ENCODE results near the gene ATP11A. TPM values are rescaled to one million over a fixed set of nuclear protein-coding genes. Genes with fewer than 3 reads are reported as not detected.
"Not testable (repeated sequence)": the region's sequence is repeated elsewhere in the genome, so short reads cannot be mapped to it uniquely, and the experiment has no call there.

Gene ATP11A
- total and polyA plus RNA-seq, 10 of the 15 experiments (the other 5 are each of a cell fraction or from before 2014, with no cell fraction given): 1.4 to 69.6 (median 14.4) TPM

DNA sequence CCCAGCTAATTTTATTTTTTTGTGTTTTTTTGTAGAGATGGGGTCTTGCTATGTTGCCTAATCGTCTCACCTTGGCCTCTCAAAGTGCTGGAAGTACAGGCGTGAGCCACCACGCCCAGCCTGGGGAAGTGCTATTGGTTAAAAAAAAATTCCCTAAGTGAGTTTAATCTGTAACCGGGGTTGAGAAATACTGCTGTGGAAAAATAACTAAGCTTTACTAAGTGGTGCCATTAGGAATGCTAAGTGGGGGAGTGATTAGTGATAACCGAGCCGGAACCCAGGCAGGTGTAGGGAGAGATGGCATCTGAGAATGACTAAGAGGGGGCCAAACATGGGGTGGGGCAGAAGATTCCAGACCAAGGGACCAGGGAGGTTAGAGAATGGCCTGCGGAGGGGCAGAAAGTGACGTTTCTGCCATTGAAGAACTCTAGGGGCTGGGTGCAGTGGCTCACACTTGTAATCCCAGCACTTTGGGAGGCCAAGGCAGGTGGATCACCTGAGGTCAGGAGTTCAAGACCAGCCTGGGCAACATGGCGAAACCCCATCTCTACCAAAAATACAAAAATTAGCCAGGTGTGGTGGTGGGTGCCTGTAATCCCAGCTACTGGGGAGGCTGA is 4.5 kb upstream of the ATP11A start:
- H3K9me3 ChIP-seq (replicated peaks; ENCODE audit: control insufficient read depth, insufficient read depth, low read length); ATAC-seq; FAIRE-seq; POLR2A ChIA-PET; H3K4me3 ChIP-seq; H3K9ac ChIP-seq (ENCODE audit: control insufficient read depth, insufficient read depth, low read length); H3K4me2 ChIP-seq (ENCODE audit: control insufficient read depth, insufficient read depth); H3K27ac ChIP-seq (ENCODE audit: control insufficient read depth, insufficient read depth); in situ Hi-C loops (cut with MboI); DNase-seq (ENCODE audit: low read depth, low spot score); H3K27me3 ChIP-seq (replicated peaks in 1 of 2; ENCODE audit: control insufficient read depth in 2 of 2, insufficient read depth in 2 of 2, low read length in 1 of 2); intact Hi-C loops (cut with micrococcal nuclease; ENCODE audit: unreplicated experiment); H2AFZ ChIP-seq (ENCODE audit: control insufficient read depth, low read depth, low read length); H4K20me1 ChIP-seq (ENCODE audit: control insufficient read depth, insufficient read depth); H3K36me3 ChIP-seq (ENCODE audit: control insufficient read depth in 2 of 2, insufficient read depth in 2 of 2, low read length in 1 of 2); BruUV-seq (replicated peaks); H3K79me2 ChIP-seq (ENCODE audit: control insufficient read depth, insufficient read depth, low read length): not testable (repeated sequence)
- RAD21 ChIA-PET (ENCODE audit: unreplicated experiment): interaction anchor here (0.7 to 0.9 kb wide), 2 partner anchors 48 to 188 kb away, joined by 3 to 5 read pairs; no protein-coding TSS in a partner anchor
- SMC1A ChIA-PET (ENCODE audit: uncharacterized antibody, unreplicated experiment): interaction anchor here (1.0 kb wide), 1 partner anchor 189 kb away, joined by 3 read pairs; no protein-coding TSS in a partner anchor
- CTCF ChIA-PET: interaction anchor here (0.8 kb wide), 1 partner anchor 9 kb away, joined by 3 read pairs; no protein-coding TSS in a partner anchor
- 85% methylated on average over 9 of the region's 9 CpGs for WGBS (ENCODE audit: insufficient coverage, insufficient replicate concordance, low lambda C conversion rate, missing lambda C conversion rate)
- H3K4me1 ChIP-seq (ENCODE audit: control insufficient read depth, insufficient read depth, low read length): peaks cover 14% of the 10 kb centered on the region

DNA sequence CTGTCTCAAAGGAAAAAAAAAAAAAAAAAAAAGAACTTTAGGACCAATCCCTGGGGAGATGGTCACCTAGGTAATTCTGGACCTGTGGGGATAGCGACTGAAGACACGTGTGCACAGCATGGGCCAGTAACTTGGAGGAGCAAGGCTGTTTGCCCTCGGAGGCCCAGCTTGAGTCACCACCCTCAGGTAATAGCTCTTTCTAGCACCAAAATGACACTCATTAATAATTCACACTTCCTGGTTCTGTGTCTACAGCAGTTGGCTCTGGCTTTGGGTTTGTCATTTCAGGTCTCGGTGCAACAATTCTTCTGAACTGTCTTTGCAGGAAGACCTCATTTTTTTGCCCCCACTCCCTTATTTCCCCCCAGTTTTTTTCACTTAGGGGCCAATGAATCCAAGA is 3.9 kb upstream of the ATP11A start:
- BruUV-seq (replicated peaks): no TSS peak
- peaks cover 4% of the 10 kb centered on the region for H3K79me2 ChIP-seq (ENCODE audit: control insufficient read depth, insufficient read depth, low read length)
- ChIA-PET CTCF (no interaction called here), SMC1A (ENCODE audit: uncharacterized antibody, unreplicated experiment) (interaction anchor here (1.0 kb wide), 1 partner anchor 188 kb away, joined by 3 read pairs; no protein-coding TSS in a partner anchor), RAD21 (ENCODE audit: unreplicated experiment) (interaction anchor here (0.7 kb wide), 1 partner anchor 48 kb away, joined by 5 read pairs; no protein-coding TSS in a partner anchor), POLR2A (no interaction called here)
- no peaks in the 10 kb centered on the region for H3K9me3 ChIP-seq (replicated peaks; ENCODE audit: control insufficient read depth, insufficient read depth, low read length)
- TF ChIP-seq CHD1 (IDR thresholded peaks at IDR 0.05; ENCODE audit: low read depth, low read length): no peak
- TF ChIP-seq, protein P1, sequence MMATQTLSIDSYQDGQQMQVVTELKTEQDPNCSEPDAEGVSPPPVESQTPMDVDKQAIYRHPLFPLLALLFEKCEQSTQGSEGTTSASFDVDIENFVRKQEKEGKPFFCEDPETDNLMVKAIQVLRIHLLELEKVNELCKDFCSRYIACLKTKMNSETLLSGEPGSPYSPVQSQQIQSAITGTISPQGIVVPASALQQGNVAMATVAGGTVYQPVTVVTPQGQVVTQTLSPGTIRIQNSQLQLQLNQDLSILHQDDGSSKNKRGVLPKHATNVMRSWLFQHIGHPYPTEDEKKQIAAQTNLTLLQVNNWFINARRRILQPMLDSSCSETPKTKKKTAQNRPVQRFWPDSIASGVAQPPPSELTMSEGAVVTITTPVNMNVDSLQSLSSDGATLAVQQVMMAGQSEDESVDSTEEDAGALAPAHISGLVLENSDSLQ (IDR thresholded peaks at IDR 0.05): no peak
- TF ChIP-seq YY1 (IDR thresholded peaks at IDR 0.05; ENCODE audit: low read depth, low read length): no peak
- no peak for TF ChIP-seq ZNF384 (IDR thresholded peaks at IDR 0.05; ENCODE audit: borderline replicate concordance, low read depth, low read length)
- TF ChIP-seq, protein P2, sequence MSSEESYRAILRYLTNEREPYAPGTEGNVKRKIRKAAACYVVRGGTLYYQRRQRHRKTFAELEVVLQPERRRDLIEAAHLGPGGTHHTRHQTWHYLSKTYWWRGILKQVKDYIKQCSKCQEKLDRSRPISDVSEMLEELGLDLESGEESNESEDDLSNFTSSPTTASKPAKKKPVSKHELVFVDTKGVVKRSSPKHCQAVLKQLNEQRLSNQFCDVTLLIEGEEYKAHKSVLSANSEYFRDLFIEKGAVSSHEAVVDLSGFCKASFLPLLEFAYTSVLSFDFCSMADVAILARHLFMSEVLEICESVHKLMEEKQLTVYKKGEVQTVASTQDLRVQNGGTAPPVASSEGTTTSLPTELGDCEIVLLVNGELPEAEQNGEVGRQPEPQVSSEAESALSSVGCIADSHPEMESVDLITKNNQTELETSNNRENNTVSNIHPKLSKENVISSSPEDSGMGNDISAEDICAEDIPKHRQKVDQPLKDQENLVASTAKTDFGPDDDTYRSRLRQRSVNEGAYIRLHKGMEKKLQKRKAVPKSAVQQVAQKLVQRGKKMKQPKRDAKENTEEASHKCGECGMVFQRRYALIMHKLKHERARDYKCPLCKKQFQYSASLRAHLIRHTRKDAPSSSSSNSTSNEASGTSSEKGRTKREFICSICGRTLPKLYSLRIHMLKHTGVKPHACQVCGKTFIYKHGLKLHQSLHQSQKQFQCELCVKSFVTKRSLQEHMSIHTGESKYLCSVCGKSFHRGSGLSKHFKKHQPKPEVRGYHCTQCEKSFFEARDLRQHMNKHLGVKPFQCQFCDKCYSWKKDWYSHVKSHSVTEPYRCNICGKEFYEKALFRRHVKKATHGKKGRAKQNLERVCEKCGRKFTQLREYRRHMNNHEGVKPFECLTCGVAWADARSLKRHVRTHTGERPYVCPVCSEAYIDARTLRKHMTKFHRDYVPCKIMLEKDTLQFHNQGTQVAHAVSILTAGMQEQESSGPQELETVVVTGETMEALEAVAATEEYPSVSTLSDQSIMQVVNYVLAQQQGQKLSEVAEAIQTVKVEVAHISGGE (CRISPR knock-in tag; IDR thresholded peaks at IDR 0.05): no peak
- TF ChIP-seq WRNIP1 (IDR thresholded peaks at IDR 0.05; ENCODE audit: borderline replicate concordance, low read depth, low read length): no peak
- H3K9ac ChIP-seq (ENCODE audit: control insufficient read depth, insufficient read depth, low read length): no peak overlapping the region
- H3K4me1 ChIP-seq (ENCODE audit: control insufficient read depth, insufficient read depth, low read length): peaks cover 14% of the 10 kb centered on the region
- ATAC-seq (no peak), DNase-seq (ENCODE audit: low read depth, low spot score) (no peak), FAIRE-seq (no peak)
- H3K27me3 ChIP-seq (replicated peaks in 1 of 2; ENCODE audit: control insufficient read depth in 2 of 2, insufficient read depth in 2 of 2, low read length in 1 of 2): no peaks in the 10 kb centered on the region
- in situ Hi-C loops (cut with MboI) (no loop called here), intact Hi-C loops (cut with micrococcal nuclease; ENCODE audit: unreplicated experiment) (no loop called here)
- no peak overlapping the region for H3K27ac ChIP-seq (ENCODE audit: control insufficient read depth, insufficient read depth)
- no peak overlapping the region for H2AFZ ChIP-seq (ENCODE audit: control insufficient read depth, low read depth, low read length)
- H3K4me2 ChIP-seq (ENCODE audit: control insufficient read depth, insufficient read depth): no peak overlapping the region
- H3K4me3 ChIP-seq: no peak overlapping the region
- WGBS (ENCODE audit: insufficient coverage, insufficient replicate concordance, low lambda C conversion rate, missing lambda C conversion rate): 1% methylated on average over 4 of the region's 4 CpGs
- H3K36me3 ChIP-seq (ENCODE audit: control insufficient read depth in 2 of 2, insufficient read depth in 2 of 2, low read length in 1 of 2): no peaks in the 10 kb centered on the region
- H4K20me1 ChIP-seq (ENCODE audit: control insufficient read depth, insufficient read depth): no peaks in the 10 kb centered on the region

All from GM12878 (cell line).